SK-N-SH treated with all-trans-retinoic acid at 6 μM for 48 hours (cell line): ENCODE results near the gene XRCC1.
"Not testable (repeated sequence)": the region's sequence is repeated elsewhere in the genome, so short reads cannot be mapped to it uniquely, and the experiment has no call there.

ENCODE experiments used
- ATAC-seq: fragments of 200-7000 bp; cut with Tn5 transposase; 3 replicates; pipeline ENCODE4 v1.9.1; 2020; ENCODE audit warnings: mild to moderate bottlenecking, moderate library complexity
- BACH2 ChIP-seq: fragments of 250-450 bp; sonication (Bioruptor Pico); IDR thresholded peaks from 2 replicates; pipeline ENCODE4 v1.9.0; 2021; ENCODE audit warnings: mild to moderate bottlenecking, borderline replicate concordance
- CSDC2 ChIP-seq: fragments of 250-450 bp; sonication (Bioruptor Pico); IDR thresholded peaks from 2 replicates; pipeline ENCODE4 v1.5.0; 2020; ENCODE audit warnings: mild to moderate bottlenecking, moderate library complexity
- CSRNP3 ChIP-seq: fragments of 250-450 bp; sonication (Bioruptor Pico); IDR thresholded peaks from 2 replicates; pipeline ENCODE4 v1.5.1; 2021; ENCODE audit warnings: mild to moderate bottlenecking, moderate library complexity
- ESRRG ChIP-seq: fragments of 250-450 bp; sonication (Bioruptor Pico); IDR thresholded peaks from 2 replicates; pipeline ENCODE4 v1.6.1; 2021; ENCODE audit warnings: mild to moderate bottlenecking
- GLIS3 ChIP-seq: fragments of 250-450 bp; sonication (Bioruptor Pico); IDR thresholded peaks from 2 replicates; pipeline ENCODE4 v1.5.0; 2020; ENCODE audit warnings: mild to moderate bottlenecking, moderate library complexity
- ISL1 ChIP-seq: fragments of 250-450 bp; sonication (Bioruptor Pico); IDR thresholded peaks from 2 replicates; pipeline ENCODE4 v2.1.2; 2022; ENCODE audit warnings: mild to moderate bottlenecking, moderate library complexity
- OSR1 ChIP-seq: fragments of 250-450 bp; sonication (Bioruptor Pico); IDR thresholded peaks from 2 replicates; pipeline ENCODE4 v1.8.0; 2022; ENCODE audit warnings: moderate library complexity, mild to moderate bottlenecking, inconsistent platforms
- POU6F1 ChIP-seq: fragments of 250-450 bp; sonication (Bioruptor Pico); IDR thresholded peaks from 2 replicates; pipeline ENCODE4 v1.8.0; 2021; ENCODE audit warnings: low read depth, mild to moderate bottlenecking, moderate library complexity, borderline replicate concordance
- PPARA ChIP-seq: fragments of 250-450 bp; sonication (Bioruptor Pico); IDR thresholded peaks from 2 replicates; pipeline ENCODE4 v1.5.0; 2020; ENCODE audit warnings: mild to moderate bottlenecking, borderline replicate concordance
- RARB ChIP-seq: fragments of 250-450 bp; sonication (Bioruptor Pico); IDR thresholded peaks from 2 replicates; pipeline ENCODE4 v1.8.0; 2021; ENCODE audit warnings: mild to moderate bottlenecking, moderate library complexity
- SNAI2 ChIP-seq: fragments of 250-450 bp; sonication (Bioruptor Pico); IDR thresholded peaks from 2 replicates; pipeline ENCODE4 v1.5.0; 2020; ENCODE audit warnings: mild to moderate bottlenecking, moderate library complexity
- TCF4 ChIP-seq: fragments of 250-450 bp; sonication (Bioruptor Pico); IDR thresholded peaks from 2 replicates; pipeline ENCODE4 v1.8.0; 2021; ENCODE audit warnings: mild to moderate bottlenecking, moderate library complexity, borderline replicate concordance
- TOX ChIP-seq: fragments of 250-450 bp; sonication (Bioruptor Pico); IDR thresholded peaks from 2 replicates; pipeline ENCODE4 v1.8.0; 2021; ENCODE audit warnings: mild to moderate bottlenecking, moderate library complexity, borderline replicate concordance
- ZC3H10 ChIP-seq: fragments of 250-450 bp; sonication (Bioruptor Pico); IDR thresholded peaks from 2 replicates; pipeline ENCODE4 v1.5.1; 2021; ENCODE audit warnings: mild to moderate bottlenecking, moderate library complexity
- ZFP3 ChIP-seq: fragments of 250-450 bp; sonication (Bioruptor Pico); IDR thresholded peaks from 2 replicates; pipeline ENCODE4 v1.5.0; 2020; ENCODE audit warnings: mild to moderate bottlenecking, moderate library complexity
- ZFP30 ChIP-seq: fragments of 450-650 bp; formaldehyde crosslinking; IDR thresholded peaks from 2 replicates; pipeline ENCODE4 v1.5.0; 2022; ENCODE audit warnings: mild to moderate bottlenecking, moderate library complexity
- ZNF565 ChIP-seq: fragments of 450-650 bp; formaldehyde crosslinking; conservative IDR thresholded peaks from 2 replicates; pipeline ENCODE4 v1.5.0; 2020; ENCODE audit warnings: low read depth, mild to moderate bottlenecking, moderate library complexity
- ZNF70 ChIP-seq: fragments of 450-650 bp; formaldehyde crosslinking; IDR thresholded peaks from 2 replicates; pipeline ENCODE4 v1.5.0; 2020; ENCODE audit warnings: mild to moderate bottlenecking, moderate library complexity
- ZNF8 ChIP-seq: fragments of 450-650 bp; formaldehyde crosslinking; IDR thresholded peaks from 2 replicates; pipeline ENCODE4 v1.5.0; 2020; ENCODE audit warnings: mild to moderate bottlenecking, moderate library complexity
- TF ChIP-seq, protein P1 (sequence below): fragments of 250-450 bp; sonication (Bioruptor Pico); IDR thresholded peaks from 2 replicates; pipeline ENCODE4 v1.5.1; 2020; ENCODE audit warnings: low read depth, mild to moderate bottlenecking, moderate library complexity
- TF ChIP-seq, protein P2 (sequence below): fragments of 250-450 bp; sonication (Bioruptor Pico); IDR thresholded peaks from 2 replicates; pipeline ENCODE4 v1.5.0; 2020; ENCODE audit warnings: mild to moderate bottlenecking, moderate library complexity

The XRCC1 gene

DNA sequence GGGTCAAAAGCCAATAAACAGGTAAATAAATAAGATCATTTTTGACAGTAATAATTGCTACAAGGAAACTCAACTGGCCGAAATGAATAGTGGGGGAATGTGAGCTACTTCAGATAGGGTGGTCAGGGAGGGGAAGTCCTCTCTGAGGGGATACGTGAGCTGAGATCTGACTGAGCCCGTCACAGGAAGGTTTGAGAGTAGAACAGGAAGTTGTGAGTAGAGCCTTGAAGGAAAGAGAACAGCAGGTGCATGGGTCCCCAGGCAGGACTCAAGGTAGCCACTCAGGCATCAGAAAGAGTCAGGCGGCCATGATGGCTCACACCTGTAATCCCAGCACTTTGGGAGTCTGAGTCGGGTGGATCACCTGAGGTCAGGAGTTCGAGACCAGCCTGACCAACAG is 14.4 kb upstream of the XRCC1 start:
- no peak for ATAC-seq
- TF ChIP-seq POU6F1 (CRISPR knock-in tag) (no peak), ZFP30 (CRISPR knock-in tag) (no peak), BACH2 (CRISPR knock-in tag) (no peak), ZNF8 (no peak), PPARA (CRISPR knock-in tag) (no peak), ZNF565 (no peak), ZC3H10 (CRISPR knock-in tag) (no peak), CSDC2 (CRISPR knock-in tag) (no peak), RARB (CRISPR knock-in tag) (no peak), OSR1 (CRISPR knock-in tag) (no peak), TOX (CRISPR knock-in tag) (no peak), ESRRG (CRISPR knock-in tag) (no peak), TCF4 (CRISPR knock-in tag) (no peak), CSRNP3 (no peak), ZNF70 (CRISPR knock-in tag) (no peak), SNAI2 (no peak), ISL1 (no peak), ZFP3 (CRISPR knock-in tag) (no peak)
- TF ChIP-seq, protein P1, sequence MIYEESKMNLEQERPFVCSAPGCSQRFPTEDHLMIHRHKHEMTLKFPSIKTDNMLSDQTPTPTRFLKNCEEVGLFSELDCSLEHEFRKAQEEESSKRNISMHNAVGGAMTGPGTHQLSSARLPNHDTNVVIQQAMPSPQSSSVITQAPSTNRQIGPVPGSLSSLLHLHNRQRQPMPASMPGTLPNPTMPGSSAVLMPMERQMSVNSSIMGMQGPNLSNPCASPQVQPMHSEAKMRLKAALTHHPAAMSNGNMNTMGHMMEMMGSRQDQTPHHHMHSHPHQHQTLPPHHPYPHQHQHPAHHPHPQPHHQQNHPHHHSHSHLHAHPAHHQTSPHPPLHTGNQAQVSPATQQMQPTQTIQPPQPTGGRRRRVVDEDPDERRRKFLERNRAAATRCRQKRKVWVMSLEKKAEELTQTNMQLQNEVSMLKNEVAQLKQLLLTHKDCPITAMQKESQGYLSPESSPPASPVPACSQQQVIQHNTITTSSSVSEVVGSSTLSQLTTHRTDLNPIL (CRISPR knock-in tag): no peak
- TF ChIP-seq, protein P2, sequence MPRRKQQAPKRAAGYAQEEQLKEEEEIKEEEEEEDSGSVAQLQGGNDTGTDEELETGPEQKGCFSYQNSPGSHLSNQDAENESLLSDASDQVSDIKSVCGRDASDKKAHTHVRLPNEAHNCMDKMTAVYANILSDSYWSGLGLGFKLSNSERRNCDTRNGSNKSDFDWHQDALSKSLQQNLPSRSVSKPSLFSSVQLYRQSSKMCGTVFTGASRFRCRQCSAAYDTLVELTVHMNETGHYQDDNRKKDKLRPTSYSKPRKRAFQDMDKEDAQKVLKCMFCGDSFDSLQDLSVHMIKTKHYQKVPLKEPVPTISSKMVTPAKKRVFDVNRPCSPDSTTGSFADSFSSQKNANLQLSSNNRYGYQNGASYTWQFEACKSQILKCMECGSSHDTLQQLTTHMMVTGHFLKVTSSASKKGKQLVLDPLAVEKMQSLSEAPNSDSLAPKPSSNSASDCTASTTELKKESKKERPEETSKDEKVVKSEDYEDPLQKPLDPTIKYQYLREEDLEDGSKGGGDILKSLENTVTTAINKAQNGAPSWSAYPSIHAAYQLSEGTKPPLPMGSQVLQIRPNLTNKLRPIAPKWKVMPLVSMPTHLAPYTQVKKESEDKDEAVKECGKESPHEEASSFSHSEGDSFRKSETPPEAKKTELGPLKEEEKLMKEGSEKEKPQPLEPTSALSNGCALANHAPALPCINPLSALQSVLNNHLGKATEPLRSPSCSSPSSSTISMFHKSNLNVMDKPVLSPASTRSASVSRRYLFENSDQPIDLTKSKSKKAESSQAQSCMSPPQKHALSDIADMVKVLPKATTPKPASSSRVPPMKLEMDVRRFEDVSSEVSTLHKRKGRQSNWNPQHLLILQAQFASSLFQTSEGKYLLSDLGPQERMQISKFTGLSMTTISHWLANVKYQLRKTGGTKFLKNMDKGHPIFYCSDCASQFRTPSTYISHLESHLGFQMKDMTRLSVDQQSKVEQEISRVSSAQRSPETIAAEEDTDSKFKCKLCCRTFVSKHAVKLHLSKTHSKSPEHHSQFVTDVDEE (CRISPR knock-in tag): no peak

DNA sequence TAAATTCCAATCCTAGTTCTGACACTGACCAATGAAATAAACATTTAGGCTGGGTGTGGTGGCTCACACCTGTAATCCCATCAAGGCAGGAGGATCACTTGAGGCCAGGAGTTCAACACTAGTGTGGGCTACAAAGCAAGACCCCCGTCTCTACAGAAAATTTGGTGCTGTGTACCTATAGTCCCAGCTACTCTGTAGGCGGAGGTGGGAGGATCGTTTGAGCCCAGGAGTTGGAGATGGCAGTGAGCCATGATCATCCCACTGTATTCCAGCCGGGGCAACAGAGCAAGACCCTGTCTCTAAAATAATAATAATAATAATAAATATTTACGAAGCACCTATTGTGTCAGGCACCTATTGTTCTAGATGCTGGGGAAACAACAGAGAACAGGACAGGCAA is 13.9 kb upstream of the XRCC1 start:
- TF ChIP-seq ESRRG (CRISPR knock-in tag) (no peak), TOX (CRISPR knock-in tag) (no peak), ZFP30 (CRISPR knock-in tag) (no peak), CSRNP3 (no peak), GLIS3 (CRISPR knock-in tag) (no peak), SNAI2 (no peak), ZNF8 (no peak), TCF4 (CRISPR knock-in tag) (no peak), ZNF565 (no peak), ZFP3 (CRISPR knock-in tag) (no peak), ISL1 (no peak), BACH2 (CRISPR knock-in tag) (no peak), PPARA (CRISPR knock-in tag) (no peak), RARB (CRISPR knock-in tag) (no peak), OSR1 (CRISPR knock-in tag) (no peak), CSDC2 (CRISPR knock-in tag) (no peak), ZC3H10 (CRISPR knock-in tag) (no peak), ZNF70 (CRISPR knock-in tag) (no peak)
- TF ChIP-seq, protein P1 (CRISPR knock-in tag): no peak
- TF ChIP-seq, protein P2 (CRISPR knock-in tag): no peak
- TF ChIP-seq, all 23 proteins: peak for 0
- no peak for ATAC-seq

- not testable (repeated sequence) for ATAC-seq
These were observed 11.7 kb upstream of the XRCC1 start for GRCh38 chr19:43587029-43587428.
